Amygdala (tissue), 56 donors: Measurements from ENCODE around the gene DAD1.
A peak's percentile ranks its signal among the peaks of the same experiment; 100 is the strongest.
"Not testable (repeated sequence)": the region's sequence is repeated elsewhere in the genome, so short reads cannot be mapped to it uniquely, and the experiment has no call there.

Experiments
- DNase-seq, 56 donors: peaks; one replicate each; lab custom pipeline; 2025; lab: John Stamatoyannopoulos, UW

DAD1 gene

GRCh38 chr14:22589096-22589839, at the start of gene DAD1:
Gene DAD1 (minus strand): TSS chr14:22589224. CDS start chr14:22589157, 67 bp downstream.
- peak; percentile 81 to 99 (median 95) for DNase-seq

- DNase-seq, result not testable (repeated sequence)
Measured at GRCh38 chr14:22635980-22636379, 47.0 kb upstream of the DAD1 start.

GRCh38 chr14:22634233-22634900, 45.3 kb upstream of the DAD1 start:
- DNase-seq, result no peak

GRCh38 chr14:22630486-22630885, 41.5 kb upstream of the DAD1 start:
- no peak for DNase-seq

GRCh38 chr14:22630066-22630465, 41.0 kb upstream of the DAD1 start:
- no peak for DNase-seq

GRCh38 chr14:22629361-22629760, 40.3 kb upstream of the DAD1 start:
- no peak for DNase-seq

- no peak for DNase-seq
Measured at GRCh38 chr14:22627506-22628263, 38.7 kb upstream of the DAD1 start.

GRCh38 chr14:22626590-22626989, 37.6 kb upstream of the DAD1 start:
- no peak for DNase-seq

- no peak for DNase-seq
Measured at GRCh38 chr14:22623047-22623446, 34.0 kb upstream of the DAD1 start.

GRCh38 chr14:22622255-22622654, 33.2 kb upstream of the DAD1 start:
- DNase-seq, result no peak

- not testable (repeated sequence) for DNase-seq
Measured at GRCh38 chr14:22615765-22616164, 26.7 kb upstream of the DAD1 start.

GRCh38 chr14:22614240-22614799, 25.3 kb upstream of the DAD1 start:
- DNase-seq, result no peak

- DNase-seq, result no peak
Measured at GRCh38 chr14:22613736-22614239, 24.8 kb upstream of the DAD1 start.

- no peak for DNase-seq
Measured at GRCh38 chr14:22613106-22613695, 24.2 kb upstream of the DAD1 start.

GRCh38 chr14:22610931-22611330, 21.9 kb upstream of the DAD1 start:
- DNase-seq, result no peak

GRCh38 chr14:22607291-22607690, 18.3 kb upstream of the DAD1 start:
- no peak for DNase-seq

GRCh38 chr14:22606380-22606779, 17.4 kb upstream of the DAD1 start:
- no peak for DNase-seq

GRCh38 chr14:22602862-22603261, 13.8 kb upstream of the DAD1 start:
- no peak for DNase-seq

GRCh38 chr14:22601996-22602395, 13.0 kb upstream of the DAD1 start:
- DNase-seq, result no peak

- DNase-seq, result no peak
Measured at GRCh38 chr14:22601456-22601855, 12.4 kb upstream of the DAD1 start.
